NCI-H187 (cell line): ENCODE results near the gene SMAD3.
"Not testable (repeated sequence)": the region's sequence is repeated elsewhere in the genome, so short reads cannot be mapped to it uniquely, and the experiment has no call there.

Source experiments
- DNase-seq, 2 experiments: peaks; one replicate each; lab custom pipeline; 2025; lab: John Stamatoyannopoulos, UW

The SMAD3 gene

DNA sequence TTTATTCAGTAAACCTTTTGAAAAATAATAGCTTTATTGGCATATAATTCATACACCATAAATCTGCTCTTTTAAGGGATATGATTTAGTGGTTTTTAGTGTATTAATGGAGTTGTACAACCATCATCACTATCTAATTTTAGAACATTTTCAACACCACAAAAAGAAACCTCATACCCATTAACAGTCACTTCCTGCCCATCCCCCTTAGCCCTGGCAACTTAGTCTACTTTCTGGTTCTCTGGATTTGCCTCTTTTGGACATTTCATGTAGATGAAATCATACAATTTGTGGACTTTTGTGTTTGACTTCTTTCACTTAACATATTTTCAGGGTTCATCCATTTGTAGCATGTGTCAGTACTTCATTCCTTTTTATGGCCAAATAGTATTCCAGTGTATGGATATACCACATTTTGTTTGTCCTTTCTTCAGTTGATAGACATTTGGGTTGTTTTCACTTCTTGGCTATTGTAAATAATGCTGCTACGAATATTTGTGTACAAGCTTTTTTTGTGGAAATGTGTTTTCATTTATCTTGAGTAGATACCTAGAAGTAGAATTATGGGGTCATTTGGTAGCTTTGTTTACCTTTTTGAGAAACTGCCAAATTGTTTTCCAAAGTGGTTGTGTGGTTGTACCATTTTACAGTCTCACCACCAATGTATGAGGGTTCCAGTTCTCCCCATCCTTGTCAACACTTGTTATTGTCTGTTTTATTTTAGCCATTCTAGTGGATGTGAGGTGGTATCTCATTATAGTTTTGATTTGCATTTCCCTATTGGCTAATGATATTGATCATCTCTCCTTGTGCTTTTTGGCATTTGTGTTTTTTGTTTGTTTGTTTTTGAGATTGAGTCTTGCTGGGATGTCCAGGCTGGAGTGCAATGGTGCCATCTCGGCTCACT lies 45.8 kb downstream of the SMAD3 start:
- DNase-seq: no peak

DNA sequence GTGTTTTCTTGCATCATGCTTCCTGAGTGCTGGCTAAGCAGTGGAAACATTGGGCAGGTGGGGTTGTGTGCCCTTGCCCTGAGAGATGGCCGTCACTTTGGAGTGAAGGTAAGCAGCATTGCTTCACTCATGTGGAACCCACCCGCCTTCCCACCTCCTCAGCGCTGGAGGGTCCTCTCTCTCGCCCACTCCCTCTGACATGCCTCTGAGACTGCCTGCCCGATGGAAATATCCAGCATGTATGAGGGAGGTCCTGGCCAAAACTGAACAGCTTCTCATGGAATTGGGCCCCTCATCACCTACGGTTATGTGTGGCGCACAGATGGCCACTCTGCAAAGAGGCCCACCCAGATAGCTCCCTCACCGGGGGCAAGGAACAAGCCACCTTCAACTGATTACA lies 48.6 kb downstream of the SMAD3 start:
- no peak for DNase-seq

DNA sequence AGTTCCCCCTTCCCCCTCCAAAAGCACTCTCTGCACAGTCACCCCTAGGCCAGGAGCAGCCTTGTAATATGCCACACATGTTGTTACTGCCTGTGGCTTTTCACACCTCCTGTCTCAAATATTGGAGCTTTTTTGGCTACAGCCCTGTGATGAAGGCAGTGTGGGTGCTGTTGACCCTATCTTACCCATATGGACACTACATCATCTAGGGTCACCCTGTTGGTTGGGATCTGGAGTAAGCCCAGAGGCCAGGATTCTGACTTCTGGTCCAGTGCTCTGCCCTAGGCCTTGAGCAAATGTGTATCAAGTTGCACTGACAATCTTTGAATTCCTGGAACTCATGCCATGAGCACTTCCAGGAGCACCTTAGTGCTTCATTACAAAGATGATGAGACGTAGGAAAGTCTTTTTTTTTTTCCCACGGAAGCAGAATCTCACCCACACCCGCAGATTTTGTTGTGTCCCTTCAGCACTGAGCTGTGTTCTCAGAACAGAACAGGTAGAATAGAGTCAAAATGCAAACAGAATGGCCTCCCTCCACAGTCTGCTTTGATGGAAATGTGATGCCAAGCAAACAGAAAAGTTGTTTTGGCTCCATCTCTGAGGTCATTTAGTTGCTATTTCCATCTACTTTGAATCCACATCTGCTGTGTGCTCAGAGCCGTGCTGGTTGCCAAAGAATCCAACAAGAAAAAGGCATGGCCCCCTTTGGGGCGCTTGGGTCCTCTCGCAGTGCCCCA lies 49.6 kb downstream of the SMAD3 start:
- no peak for DNase-seq

DNA sequence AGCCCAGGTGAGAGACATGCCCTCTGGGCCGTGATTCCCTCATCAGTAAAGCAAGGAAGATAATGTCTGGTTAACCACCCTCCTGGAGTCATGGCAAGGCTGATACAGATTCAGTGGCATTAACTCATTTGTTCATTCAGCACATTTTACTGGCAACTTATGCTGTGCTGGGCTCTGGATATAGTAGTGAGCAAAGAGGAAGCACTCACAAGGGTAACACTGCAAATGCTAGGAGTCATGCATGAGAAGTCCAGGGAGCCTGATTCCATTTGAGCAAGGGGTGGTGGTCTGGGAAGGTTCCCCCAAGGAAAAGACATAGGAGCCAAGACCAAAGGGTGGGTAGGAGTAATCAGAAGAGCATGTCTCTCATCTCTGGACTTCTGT lies 50.2 kb downstream of the SMAD3 start:
- DNase-seq: no peak

DNA sequence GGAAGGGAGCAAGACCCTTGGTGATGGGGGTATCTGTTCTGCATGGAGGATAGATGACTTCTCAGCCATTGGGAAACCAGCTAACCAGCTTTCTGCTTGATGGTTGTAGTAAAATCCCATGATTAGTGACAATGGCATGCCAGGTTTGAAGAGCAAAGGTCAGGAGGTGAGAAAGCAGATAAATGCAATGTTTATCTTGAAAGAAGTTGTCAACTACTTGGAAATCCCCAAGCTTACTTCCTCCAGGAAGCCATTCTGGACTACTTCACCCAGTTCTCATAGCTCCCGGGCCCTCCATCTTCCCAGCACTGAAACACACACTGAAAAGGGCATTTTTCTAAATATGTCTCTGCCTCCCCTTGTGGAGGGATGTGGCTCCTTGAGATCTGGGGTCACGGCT lies 51.3 kb downstream of the SMAD3 start:
- no peak for DNase-seq

DNA sequence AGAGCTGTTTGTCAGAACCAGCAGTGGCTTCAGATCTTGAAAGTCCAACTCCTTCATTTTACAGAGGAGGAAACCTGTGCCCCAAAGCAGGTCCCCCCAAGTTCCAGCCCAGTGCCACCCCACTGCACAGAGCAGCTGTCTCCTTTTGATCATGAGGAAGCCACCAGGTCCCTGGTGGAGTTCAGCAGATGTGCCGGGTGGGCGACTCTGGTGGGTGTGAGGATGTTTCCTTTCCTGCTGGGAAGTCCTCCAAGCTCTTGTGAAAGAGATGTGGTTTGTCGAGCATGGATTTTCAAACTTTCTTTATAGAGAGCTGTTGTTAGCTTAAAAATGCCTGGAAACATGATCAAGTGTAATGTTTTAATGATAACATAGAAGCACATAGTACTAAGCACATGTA lies 52.0 kb downstream of the SMAD3 start:
- DNase-seq: no peak

DNA sequence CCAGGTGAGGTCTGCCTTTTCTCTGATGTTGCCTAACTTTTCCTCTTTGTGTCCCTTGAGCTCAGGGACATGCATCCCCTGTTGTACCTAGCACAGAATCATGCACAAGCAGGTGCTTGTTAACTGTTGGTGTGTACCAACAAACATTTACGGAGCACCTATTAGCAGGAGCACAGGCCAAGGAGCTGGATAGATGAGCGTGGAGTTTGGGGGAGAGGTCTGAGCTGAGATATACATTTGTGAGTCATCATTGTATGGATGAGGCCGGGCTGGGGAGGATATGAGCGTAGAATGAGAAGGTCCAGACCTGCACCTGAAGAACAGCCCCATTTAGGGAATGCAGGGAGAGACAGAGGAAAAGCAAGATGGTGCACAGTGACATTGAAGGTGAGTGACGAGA lies 53.4 kb downstream of the SMAD3 start:
- DNase-seq: no peak

DNA sequence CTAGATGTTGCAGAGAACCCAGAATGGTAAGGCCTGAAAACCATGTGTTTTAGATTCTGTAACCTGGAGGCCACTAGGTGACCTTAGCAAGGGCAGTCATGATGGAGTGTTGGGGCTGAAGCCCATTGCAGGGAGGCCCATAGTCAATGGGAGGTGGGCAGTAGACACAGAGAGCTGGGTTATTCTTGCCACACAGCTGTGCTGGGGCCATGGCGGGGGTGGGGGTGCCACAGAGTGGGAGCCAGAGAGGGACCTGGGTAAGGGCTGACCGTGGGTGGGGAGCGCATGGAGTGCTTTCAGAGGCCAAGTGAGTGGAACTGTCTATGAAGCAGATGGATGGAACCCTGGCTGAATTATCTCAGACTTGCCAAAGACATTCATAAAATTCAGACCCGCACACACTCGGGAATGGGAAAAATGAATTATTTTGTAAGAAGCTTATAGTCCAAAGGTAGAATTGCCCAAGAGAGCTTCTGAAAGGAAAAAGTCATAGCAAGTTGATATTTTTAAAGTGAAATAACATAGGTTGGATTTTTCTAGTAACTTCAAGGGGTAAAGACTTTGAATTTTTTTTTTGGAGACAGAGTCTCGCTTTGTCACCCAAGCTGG lies 53.9 kb downstream of the SMAD3 start:
- DNase-seq: no peak

DNA sequence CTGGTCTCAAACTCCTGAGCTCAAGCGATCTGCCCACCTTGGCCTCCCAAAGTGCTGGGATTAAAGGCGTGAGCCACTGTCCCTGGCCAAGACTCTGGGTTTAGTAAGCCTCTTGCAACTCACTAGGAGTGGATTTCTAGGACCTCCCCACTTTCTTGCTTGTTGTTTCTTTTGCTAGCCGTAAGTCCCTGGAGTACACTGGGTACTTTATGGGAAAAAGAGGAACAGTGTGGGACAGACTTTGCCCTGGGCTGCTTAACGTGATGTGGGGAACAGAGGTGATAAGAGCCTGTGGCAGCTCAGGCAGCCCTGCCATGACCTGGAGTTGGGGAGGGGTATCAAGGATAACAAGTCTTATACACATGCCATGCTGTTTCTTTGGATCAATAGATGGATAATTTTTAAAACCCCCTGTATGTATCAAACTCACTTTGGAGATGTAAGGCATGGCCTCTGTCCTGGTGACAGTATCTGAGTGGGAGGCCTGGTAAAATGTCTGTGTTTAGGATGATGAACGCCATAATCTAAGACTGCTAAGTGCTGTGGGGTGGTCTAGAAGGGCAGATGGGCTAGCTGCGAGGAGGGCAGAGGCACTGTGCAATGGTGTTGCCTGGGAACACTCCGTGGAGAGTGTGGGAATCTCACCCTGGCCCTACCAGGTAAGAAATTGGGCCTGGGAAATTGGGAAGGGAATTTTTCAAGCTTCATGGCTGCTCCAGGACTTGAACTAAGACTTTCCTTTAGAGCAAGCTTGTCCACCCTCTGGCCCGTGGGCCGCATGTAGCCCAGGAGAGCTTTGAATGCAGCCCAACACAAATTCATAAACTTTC lies 54.8 kb downstream of the SMAD3 start:
- DNase-seq: no peak

DNA sequence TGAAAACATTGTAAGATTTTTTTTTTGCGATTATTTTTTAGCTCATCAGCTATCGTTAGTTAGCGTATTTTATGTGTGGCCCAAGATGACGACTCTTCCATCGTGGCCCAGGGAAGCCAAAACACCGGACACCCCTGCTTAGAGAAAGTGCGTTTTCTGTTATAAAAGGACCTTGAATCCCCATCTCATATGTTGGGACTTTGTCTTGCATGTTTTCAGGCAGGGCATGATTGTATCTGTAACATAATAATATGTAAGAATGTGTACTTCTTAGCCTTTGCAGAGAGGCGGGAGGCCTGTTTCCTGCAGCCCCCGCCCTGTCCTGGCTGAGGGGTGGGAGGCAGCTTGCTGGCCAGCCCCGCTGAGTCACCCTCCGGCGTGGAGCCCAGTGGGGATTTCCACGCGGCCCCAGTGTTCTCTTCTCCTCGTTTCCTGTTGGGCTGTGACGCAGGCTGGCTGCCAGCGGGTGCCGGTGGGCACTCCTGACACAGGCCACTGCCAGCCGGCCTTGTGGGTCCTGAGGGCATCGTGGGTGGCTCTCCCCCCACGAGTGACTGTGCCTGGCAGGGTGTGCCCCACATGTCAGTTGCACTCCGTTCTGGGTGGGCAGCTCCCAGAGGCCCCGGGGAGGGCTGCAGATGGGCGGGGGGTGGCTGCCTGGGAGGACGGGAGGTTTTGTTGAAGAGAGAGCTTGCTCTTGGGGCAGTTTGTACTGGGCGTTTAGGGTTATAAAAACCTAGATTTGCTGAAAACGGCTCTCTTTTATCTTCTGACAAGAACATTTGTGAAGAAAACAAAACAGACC lies 55.6 kb downstream of the SMAD3 start:
- no peak for DNase-seq

DNA sequence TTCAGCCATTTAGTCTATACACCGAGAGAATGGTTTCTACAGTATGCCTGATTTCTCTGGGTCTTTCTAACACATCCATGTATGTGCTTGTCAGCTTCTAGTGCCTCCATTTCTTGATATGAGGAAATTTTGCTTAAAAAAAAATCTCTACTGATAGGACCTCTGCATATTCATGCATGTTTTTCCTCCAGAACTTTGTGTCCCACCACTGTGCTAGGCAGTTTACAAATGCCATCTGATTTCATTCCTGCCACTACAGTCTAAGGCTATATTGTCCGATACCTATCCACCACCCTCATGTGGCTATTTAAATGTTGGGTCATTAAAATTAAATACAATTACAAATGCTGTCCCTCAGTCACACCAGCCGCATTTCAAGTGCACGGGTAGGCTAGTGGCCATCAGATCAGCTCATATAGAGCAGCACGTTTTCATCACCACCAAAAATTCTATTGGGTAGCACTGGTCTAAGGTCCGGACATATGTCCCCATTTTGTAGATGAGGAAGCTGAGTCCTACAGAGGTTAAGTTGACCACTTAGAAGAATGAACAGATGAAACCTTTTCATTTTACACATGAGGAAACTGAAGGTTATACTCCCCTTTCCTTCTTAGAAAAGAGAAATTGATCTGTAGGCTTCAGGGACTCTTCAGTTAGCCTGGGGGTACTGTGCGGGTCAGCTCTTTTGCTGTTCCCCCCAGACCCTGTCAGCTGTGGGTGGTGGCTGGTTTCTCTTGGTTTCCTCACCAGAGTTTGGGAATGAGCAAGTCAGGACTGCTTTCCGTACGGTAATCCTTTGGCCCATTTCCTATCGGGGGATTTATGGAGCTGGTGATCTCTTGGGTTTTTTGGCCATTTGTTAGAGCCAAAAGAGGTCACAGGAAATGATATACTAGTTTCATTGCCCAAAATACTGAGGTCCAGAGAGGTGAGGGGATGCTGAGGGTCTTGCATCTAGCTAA lies 56.5 kb downstream of the SMAD3 start:
- no peak for DNase-seq

DNA sequence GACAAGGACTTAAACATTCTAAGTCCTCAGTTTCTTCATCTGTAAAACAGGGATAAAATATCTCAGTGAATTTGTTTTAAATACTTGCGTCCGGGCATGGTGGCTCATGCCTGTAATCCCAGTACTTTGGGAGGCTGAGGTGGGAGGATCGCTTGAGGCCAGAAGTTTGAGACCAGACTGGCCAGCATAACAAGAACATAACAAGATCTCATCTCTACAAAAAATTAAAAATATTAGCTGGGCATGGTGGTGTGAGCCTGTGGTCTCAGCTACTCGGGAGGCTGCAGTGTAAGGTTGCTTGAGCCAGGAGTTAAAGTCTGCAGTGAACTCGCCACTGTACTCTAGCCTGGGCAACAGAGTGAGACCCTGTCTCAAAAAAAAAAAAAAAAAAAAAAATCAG lies 57.4 kb downstream of the SMAD3 start:
- DNase-seq: not testable (repeated sequence)

DNA sequence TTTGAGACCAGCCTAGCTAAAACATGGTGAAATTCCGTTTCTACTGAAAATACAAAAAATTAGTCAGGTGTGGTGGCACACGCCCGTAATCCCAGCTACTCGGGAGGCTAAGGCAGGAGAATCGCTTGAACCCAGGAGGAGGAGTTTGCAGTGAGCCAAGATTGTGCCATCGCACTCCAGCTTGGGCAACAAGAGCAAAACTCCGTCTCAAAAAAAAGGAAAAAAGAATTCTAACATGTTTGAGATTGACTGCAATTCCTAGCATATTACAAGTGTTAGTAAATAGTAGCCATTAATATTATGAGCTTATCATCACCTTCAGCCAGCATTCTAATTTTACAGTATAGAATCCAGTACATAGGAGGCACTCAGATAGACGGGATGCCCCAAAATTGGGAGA lies 57.9 kb downstream of the SMAD3 start:
- DNase-seq: not testable (repeated sequence)

DNA sequence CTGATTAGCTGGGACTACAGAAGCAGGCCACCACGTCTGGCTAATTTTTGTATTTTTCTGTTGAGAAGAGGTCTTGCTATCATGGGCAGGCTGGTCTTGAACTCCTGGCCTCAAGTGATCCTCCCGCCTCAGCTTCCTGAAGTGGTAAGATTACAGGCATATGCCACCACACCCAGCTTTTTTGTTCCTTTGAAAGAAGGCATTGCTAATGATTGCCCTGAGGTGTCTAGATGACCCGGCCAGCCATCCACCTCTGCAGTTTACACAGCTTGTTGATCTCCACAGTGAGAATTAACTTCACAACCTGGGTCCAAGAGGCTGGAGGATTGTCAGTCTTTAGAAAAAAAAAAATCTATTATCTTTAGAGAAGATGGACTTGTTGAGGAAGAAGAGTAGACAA lies 58.7 kb downstream of the SMAD3 start:
- DNase-seq: no peak

DNA sequence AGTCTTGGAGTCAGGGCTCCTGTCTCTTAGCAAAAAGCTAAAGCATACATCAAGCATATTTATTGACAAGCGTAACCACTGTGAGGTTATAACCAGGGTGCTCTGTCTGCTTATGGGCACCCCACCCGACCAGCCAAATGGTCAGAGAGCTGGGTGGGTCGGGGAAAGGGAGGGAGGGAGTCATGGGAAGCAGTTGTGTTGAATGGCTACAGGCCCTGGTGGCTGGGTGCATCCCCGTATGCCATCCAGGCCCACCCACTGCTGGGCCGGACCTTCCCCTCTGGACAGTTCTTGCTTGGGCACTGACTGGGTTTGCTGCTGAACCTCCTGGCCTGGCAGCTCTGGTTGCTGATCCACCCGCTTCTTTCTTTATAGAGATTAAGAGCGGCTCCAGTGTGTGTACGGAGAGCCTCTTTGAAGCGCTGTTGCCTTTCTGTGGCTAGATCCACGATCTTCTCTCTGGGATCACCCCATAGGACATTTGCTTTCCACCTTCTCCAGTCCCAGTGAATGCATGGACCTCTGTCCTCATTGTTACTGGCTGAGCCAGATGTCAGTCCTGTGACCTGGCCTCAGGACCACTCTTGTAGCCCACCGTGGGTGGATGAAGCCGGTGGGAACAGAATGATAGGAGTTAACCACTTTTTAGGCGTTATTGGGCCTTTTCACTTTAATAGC lies 59.6 kb downstream of the SMAD3 start:
- DNase-seq: no peak

DNA sequence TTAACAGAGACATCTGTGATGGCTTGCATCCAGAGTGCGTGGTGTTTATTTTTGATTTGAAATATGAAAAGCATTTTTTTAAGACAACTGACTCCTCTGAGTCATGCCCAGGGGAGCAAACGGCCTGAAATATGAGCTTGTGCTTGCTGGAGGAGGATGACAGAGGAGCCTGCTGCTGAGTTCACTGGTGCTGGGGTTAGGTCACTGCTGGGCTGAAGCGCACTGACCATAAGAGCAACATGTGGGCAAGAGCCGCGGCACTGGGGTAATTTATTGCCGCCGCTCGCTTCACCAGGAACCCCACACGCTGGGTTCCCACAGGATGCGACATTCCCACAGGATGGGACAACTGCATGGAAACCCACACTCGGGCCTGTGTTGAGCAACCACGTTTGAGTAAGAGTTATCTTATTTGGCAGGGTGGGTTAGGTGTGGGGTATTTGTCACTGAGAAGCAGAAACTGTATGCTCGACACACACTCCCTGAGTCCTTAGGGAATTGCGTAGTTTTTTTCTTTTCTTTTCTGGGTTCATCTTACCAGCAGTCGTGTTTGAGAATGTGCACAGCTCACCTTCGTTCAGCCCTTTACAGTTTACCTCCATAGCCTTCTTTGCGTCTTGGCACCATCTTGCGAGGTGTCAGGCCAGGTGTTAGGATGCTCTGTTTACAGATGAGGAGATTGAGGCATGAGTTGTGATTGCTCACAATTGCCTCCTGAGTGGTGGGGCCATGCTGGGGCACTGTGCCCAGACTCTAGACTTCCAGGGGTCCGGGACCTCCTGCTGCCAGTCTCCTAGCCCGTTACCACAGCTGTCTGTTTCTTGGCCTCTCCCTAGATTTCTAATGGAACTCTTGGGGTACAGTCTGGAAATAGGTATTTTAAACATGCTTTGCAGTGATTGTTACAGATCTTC lies 60.4 kb downstream of the SMAD3 start:
- no peak for DNase-seq

DNA sequence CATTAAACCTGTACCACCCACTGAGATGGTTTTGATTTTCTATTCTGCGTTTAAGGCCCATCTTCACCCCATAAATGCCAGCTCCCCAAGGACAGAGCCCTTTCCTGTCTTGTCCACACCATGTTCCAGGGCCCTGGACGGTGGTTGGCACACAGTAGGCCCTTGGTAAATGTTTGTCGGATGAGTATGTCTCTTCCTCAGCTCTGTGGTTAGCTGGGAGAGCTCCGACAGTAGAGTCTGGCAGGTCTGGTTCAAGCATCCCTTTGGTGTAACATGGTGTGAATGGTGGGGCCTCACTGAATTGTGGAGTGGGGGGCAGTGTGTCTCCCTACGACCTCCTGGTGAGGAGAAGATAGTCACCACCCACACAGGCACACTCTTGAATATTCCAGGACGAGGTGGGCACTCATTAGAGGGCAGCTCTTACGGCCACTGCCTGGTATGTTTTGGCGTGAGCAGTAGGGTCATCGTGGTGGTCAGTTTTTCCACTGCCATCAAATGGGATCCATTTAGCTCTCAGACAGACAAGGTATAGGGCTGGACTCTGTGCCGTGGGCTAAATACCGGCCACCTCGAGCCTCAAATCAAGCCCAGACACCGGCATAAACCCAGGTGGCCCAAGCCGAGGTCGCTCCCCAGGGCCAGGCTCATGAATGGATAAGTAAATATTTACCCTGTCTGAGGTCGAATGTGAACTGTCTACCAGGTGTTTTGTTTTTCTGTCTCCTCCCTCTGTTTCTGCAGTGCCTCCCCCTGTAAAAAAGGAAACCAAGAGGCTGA lies 61.3 kb downstream of the SMAD3 start:
- no peak for DNase-seq

DNA sequence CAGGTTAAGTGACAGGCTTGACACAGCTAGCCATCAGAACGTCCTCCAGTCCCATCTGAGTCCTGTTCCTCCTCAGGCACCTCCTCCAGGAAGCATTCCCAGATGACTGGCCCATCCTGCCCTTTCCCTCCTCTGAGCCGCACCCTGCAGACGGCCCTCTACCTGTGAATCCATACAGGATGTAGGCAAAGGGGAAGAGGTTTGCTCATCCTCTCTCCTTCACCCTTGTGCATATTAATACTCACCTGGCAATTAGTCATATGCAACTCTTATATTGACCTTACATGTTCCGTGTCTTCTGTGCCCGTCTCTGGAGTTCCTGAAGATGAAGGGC lies 61.9 kb downstream of the SMAD3 start:
- no peak for DNase-seq
